Inferior parietal cortex (tissue), 1 donor: ENCODE results near the gene UBE2U.
A peak's percentile ranks its signal among the peaks of the same experiment; 100 is the strongest.

Experiments used
- DNase-seq: peaks from one replicate; pipeline ENCODE4 v3.0.0-alpha.2; 2016; ENCODE audit errors: extremely low spot score

The UBE2U gene

DNA sequence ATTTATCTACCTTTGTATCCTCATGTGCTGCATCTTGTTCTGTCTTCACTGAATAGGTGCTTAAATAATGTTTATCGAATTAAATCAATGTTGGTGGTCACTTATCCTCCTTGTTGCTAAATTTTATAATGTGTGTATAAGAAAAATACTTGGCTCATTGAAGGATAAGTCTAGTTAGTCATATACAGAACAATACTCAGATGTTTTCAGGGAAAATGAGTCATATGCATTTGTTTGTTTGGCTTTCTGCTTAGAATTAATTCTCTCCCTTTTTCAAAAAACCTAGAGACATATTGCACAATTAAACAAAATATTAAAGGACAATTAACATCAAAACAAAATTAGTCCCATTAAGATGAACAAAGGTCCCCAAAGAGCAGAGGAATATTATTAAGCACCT lies 89.0 kb downstream of the UBE2U start:
- DNase-seq = no peak

DNA sequence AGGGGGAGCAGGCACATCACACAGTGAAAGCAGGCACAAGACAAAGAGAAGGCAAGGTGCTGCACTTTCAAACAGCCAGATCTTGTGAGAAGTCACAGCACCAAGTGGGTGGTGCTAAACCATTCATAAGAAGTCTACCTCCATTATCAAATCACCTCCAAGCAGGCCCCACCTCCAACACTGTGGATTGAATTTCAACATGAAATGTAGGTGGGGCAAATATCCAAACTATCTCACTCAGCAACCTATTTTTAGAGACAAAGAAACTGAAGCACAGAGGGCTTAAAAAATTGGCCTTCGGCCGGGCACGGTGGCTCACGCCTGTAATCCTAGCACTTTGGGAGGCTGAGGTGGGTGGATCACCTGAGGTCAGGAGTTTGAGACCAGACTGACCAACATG lies 90.4 kb downstream of the UBE2U start:
- DNase-seq = no peak

DNA sequence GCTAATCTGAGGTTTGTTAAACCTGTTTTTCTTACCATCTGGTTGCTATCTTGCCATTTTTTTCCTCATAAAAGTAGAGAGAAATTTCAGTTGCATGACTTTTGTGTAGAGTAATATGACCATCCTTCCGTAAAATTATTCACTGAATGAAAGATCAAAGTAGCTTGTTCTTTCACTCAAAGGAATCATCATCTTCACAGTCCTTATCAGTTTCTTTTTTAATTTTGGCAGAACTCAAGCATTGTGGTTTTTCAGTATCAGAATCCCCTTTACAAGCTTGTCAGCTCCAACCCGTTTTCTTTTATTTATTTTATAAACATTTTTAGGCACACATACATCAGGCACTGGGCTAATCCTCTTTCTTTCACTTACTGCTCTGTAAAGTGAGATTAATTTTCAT lies 91.7 kb downstream of the UBE2U start:
- DNase-seq = no peak

DNA sequence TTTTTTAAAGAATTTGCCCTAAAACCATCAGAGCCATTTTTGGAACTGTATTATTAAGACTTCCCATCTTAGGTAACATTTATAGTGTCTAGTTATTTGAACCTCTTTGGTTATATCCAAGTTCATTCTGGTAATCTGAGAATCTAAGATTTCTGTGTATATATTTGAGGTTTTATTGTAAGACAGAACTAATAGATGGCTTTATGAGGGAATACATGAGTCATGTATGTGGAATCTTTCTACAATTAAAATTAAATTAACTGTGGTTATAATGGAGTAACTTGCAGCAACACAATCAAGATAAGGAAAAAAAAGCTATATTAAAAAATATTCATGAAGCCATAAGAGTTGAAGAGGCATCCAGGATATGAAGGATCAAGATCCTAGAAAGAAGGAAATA lies 92.1 kb downstream of the UBE2U start:
- DNase-seq = no peak

DNA sequence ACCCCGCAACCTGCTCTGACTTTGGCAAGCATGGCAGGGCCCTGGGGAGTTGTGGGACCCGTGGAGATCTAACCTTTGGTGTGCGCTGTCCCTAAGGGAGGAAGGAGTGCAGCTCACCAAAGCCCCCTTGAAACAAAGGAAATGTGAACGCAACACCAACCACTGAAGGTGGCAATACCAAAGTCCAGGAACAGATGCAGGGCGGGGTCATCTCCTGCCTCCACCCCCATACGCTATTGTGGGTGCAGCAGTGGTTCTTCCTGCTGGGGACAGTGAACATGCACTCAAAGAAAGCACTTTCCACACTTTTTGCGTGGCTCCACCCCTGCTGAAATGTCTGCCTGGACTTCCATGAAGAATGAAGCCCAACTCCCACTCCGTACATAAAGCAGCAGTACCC lies 93.0 kb downstream of the UBE2U start:
- no peak for DNase-seq

DNA sequence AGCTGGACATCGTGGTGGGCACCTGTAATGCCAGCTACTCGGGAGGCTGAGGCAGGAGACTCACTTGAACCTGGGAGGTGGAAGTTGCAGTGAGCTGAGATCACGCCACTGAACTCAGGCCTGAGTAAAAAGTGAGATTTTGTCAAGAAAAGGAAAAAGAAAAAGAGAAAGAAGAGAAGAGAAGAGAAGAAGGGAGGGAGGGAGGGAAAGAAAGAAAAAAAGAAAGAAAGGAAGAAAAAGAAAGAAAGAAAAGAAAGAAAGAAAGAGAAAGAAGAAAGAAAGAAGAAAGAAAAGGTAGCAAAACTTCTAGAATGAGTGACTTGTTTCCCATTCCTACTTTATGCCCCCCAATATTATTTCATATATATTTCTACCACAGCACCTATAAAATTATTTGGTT lies 98.8 kb downstream of the UBE2U start:
- DNase-seq = no peak

DNA sequence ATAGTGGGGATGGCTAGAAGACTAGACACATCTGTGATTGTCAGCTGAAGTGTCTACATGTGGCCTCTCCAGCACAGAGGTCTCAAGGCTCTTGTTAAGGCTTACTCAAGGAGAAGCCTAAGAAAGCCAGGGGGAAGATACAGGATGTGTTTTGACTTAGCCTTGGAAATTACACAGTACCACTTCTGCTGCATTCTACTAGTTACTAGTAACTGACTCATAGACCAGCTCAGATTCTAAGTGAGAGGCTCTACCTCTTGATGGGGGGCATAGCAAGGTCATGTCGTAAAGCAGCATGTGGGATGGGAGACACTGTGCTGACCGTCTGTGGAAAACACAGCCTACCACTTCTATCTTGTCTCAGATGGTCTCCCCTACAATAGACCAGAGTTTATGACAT lies 99.5 kb downstream of the UBE2U start:
- no peak for DNase-seq

DNA sequence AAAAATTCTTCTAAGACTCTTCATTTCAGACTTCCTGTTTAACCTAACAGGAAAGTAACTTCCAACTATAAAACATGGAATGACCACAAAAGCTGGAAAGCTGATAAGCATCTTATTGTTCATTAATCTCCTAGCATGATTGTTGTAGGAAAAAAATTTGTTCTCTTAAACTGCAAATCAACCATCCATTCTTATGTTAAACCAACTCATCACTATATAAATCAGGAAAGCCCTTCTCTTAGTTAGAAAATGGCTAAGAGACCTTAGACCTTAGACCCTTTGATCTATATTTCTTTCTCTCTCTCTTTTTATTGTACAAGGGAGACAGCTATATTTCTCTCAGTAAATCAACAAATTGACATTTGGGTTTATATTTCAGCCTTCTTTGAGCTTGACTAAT lies 101.4 kb downstream of the UBE2U start:
- DNase-seq = no peak

DNA sequence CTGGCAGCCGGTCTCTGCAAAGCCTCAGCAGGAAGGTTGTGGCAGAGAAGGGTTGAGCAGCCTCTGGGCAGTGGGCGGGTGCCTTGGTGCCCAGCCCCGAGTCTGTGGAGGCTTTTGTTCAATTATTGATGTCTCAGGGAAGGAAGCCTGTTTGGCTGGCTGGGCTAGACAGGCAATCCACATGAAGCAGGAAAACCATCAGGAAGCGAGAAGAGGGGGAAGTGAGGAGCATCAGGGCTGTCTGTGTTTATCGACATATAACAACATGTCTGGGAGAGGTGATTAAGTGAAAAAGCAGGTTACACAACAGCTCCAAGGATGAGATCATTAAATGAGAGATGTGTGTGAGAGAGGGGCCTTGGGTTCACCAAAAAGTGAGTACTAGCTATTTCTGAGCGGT lies 105.4 kb downstream of the UBE2U start:
- DNase-seq = no peak

DNA sequence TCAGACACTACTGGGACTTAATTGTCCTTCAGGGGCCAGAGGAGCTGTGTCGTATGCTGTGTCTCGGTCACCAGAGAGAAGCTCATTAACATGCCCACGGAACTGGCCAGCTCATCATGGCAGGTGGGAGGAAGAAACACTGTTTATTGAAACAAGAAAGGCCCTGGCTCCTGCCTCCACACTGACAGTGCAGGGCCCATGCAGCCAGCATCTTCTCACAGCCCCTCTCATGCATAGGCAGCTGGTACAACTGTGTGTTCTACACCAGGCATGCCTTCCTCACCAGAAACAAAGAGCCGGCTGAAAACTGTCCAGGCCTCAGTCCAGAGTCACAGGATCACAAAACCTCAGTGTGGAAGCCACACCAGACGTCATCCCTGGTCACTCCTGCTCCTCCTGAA lies 106.0 kb downstream of the UBE2U start:
- DNase-seq = peak; percentile 71

DNA sequence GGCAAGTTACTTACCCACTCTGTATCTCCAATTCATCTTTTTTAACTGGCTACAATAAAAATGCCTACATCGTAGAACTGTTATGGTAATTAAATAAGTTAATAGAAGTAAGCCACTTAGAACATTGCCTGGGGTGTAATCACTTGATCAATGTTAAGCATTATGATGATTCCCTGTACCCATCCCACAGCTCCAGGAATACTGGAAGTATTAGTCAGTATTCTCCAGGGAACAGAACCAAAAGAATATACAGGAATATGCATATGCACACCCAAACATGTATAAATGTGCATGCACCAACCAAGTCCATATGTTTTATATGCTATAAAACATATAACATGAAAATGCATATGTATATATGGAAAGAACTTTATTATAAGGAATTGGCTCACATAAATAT lies 107.3 kb downstream of the UBE2U start:
- DNase-seq = no peak

DNA sequence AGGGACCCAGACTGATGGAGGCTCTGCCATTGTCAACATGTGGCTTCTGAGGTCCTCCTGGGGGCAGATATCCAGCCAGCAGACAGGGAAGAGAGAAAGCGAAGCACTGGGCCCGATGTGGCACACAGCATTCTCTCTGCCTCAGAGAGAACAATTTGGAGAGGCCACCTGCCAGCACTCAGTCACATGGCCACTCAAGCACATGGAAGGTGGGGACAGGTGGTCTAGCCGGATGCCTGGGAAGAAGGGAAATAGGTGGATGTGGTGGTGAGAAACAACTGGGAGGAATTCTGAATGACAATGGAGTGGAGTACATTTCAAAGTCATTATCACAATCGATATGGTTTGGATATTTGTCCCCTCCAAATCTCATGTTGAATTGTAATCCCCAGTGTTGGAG lies 109.0 kb downstream of the UBE2U start:
- DNase-seq = no peak

DNA sequence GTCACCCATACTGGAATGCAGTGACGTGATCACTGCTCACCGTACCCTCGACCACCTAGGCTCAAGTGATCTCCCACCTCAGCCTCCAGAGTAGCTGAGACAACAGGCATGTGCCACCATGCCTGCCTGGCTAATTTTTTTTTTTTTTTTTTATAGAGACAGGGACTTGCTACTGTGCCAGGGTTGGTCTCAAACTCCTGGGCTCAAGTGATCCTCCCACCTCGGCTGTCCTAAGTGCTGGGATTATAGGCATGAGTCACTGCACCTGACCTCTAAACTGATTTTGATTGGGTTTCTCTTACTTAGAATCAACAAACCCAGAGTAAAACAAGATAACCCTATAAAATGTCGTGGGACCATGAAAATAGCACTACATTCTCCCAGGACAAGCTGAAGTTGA lies 112.0 kb downstream of the UBE2U start:
- DNase-seq = no peak
